Thymus (tissue), 11 donors: ENCODE data around the gene ALDH1L1. TPM values are rescaled to one million over a fixed set of nuclear protein-coding genes. Genes with fewer than 3 reads are reported as not detected.

Experiments
- DNase-seq, 9 donors: peaks; one replicate each; pipeline ENCODE4 v3.0.0-alpha.2; 2013; ENCODE audit warnings: low spot score in 9 of 9, low read depth in 6 of 9, missing footprints in 1 of 9
- H3K27ac ChIP-seq, 2 donors: one replicate each; pipeline ENCODE4 v1.5.1; 2013; ENCODE audit warnings: control low read depth in 1 of 2, low read depth in 1 of 2, low read length in 1 of 2, mild to moderate bottlenecking in 1 of 2, moderate library complexity in 1 of 2
- H3K27me3 ChIP-seq, 2 donors: one replicate each; pipeline ENCODE4 v1.5.1; 2013; ENCODE audit warnings: low read length in 1 of 2; ENCODE audit not compliant: control insufficient read depth in 2 of 2, insufficient read depth in 1 of 2
- H3K36me3 ChIP-seq, 2 donors: one replicate each; pipeline ENCODE4 v1.5.1; 2013; ENCODE audit warnings: low read length in 1 of 2, mild to moderate bottlenecking in 1 of 2, moderate library complexity in 1 of 2; ENCODE audit not compliant: control insufficient read depth in 2 of 2, insufficient read depth in 2 of 2
- H3K4me1 ChIP-seq, 2 donors: one replicate each; pipeline ENCODE4 v1.5.1; 2013; ENCODE audit warnings: low read length in 2 of 2; ENCODE audit not compliant: control insufficient read depth in 2 of 2, insufficient read depth in 2 of 2
- H3K4me3 ChIP-seq, 2 donors: one replicate each; pipeline ENCODE4 v1.5.1; 2013; ENCODE audit warnings: low read length in 2 of 2, control low read depth in 1 of 2, mild to moderate bottlenecking in 1 of 2
- H3K9me3 ChIP-seq, 2 donors: one replicate each; pipeline ENCODE4 v1.5.1; 2013; ENCODE audit warnings: low read length in 1 of 2, mild to moderate bottlenecking in 1 of 2; ENCODE audit not compliant: control insufficient read depth in 2 of 2, insufficient read depth in 1 of 2
- WGBS: extraction: QIAGEN DNeasy Blood & Tissue Kit; methylation state at CpG from one replicate; pipeline ENCODE4 v1.1.7; 2013; 5-methylcytosine and 5-hydroxymethylcytosine counted together
- polyA plus RNA-seq: library from polyadenylated mRNA; stranded (reverse); fragments of 200-250 nt; gene quantifications from one replicate; pipeline ENCODE4 v1.2.3, GENCODE V29; 2013
- total RNA-seq: library from RNA; stranded (reverse); fragments of 120-200 nt; gene quantifications from one replicate; pipeline ENCODE4 v1.2.4, GENCODE V29; 2013
- donor health status: healthy.

Gene ALDH1L1
- total and polyA plus RNA-seq, 2 donors = 0.85 to 15.6 TPM

- no peak for DNase-seq
- Histone ChIP-seq H3K27me3 (no peaks in the 10 kb centered on the region), H3K27ac (no peak overlapping the region), H3K4me1 (no peaks in the 10 kb centered on the region), H3K9me3 (no peaks in the 10 kb centered on the region), H3K36me3 (no peaks in the 10 kb centered on the region), H3K4me3 (no peak overlapping the region)
- WGBS = 89% methylated on average over 7 of the region's 7 CpGs
Measured at GRCh38 chr3:126158912-126159454, 21.4 kb downstream of the ALDH1L1 start.

- no peak for DNase-seq
- H3K36me3 ChIP-seq = no peaks in the 10 kb centered on the region
- 95% methylated on average over 18 of the region's 18 CpGs for WGBS
- H3K27me3 ChIP-seq = no peaks in the 10 kb centered on the region
- no peak overlapping the region for H3K4me3 ChIP-seq
- H3K27ac ChIP-seq = no peak overlapping the region
- no peaks in the 10 kb centered on the region for H3K4me1 ChIP-seq
- H3K9me3 ChIP-seq = no peaks in the 10 kb centered on the region
Measured at GRCh38 chr3:126158016-126158911, 22.1 kb downstream of the ALDH1L1 start.

- H3K4me3 ChIP-seq = no peak overlapping the region
- no peaks in the 10 kb centered on the region for H3K27me3 ChIP-seq
- no peak for DNase-seq
- WGBS = 97% methylated on average over 26 of the region's 26 CpGs
- no peaks in the 10 kb centered on the region for H3K4me1 ChIP-seq
- no peaks in the 10 kb centered on the region for H3K9me3 ChIP-seq
- H3K36me3 ChIP-seq = no peaks in the 10 kb centered on the region
- no peak overlapping the region for H3K27ac ChIP-seq
Measured at GRCh38 chr3:126157083-126157768, 23.2 kb downstream of the ALDH1L1 start.

DNA sequence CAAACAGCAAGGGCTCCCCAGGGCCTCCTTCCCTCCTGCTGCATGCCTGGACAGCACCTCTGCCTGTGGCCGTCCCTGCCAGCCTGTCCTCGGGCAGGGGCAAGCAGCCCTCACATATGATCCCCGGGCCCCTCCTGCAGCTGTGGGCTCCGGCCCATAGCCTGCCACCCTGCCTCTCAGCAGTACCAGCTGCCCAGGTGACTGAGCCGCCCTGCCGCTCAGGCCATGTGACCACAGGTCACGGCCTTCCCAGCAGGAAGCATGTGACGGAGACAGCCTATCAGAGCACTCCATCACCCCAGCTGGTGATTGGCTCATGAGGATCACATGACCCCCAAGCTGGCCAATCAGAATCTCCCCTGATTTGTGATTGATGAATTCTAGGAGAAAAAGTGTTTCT, 23.9 kb downstream of the ALDH1L1 start:
- no peak for DNase-seq
- Histone ChIP-seq H3K4me3 (no peak overlapping the region), H3K36me3 (no peaks in the 10 kb centered on the region), H3K9me3 (no peaks in the 10 kb centered on the region), H3K27ac (no peak overlapping the region), H3K27me3 (no peaks in the 10 kb centered on the region), H3K4me1 (no peaks in the 10 kb centered on the region)
- WGBS = 84% methylated on average over 8 of the region's 8 CpGs

DNA sequence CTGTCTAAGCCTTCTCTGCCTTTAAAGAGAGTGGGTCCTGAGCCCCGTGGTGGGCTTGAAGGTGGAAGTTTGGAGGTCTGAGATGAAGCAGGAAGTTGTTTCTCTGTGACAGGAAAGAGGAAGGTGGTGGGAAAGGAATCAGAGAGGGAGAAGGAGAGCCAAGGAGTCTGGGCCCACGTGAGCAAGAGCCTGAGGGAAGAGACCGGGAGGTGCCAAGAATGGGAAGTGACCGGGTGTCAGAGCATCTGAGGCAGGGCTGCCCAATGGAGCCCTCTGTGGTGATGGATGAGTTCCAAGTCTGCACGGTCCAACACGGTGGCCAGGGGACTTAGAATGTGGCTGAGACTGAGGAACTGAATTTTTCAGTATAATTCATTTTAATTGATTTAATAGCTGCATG, 24.6 kb downstream of the ALDH1L1 start:
- no peaks in the 10 kb centered on the region for H3K36me3 ChIP-seq
- WGBS = 67% methylated on average over 6 of the region's 6 CpGs

DNA sequence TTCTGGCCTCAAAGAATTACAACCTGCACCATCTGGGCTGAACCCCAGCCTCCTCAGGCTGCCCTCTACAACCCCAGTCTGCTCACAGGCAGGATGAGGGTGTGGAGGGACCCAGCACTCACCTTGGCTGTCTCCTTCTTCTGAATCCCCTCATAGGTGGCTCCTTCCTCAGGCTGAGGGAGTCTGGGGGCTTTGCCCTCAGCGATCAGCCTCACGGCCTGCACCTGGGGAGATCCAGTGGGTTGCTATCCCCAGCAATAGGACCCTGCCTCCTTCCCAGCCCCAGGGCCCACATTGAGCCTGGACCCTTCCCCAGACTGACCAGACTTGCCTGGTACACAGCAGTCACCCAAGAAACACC, 25.1 kb downstream of the ALDH1L1 start:
- WGBS = 96% methylated on average over 2 of the region's 2 CpGs
- Histone ChIP-seq H3K27me3 (no peaks in the 10 kb centered on the region), H3K4me3 (no peak overlapping the region), H3K9me3 (no peaks in the 10 kb centered on the region), H3K27ac (no peak overlapping the region), H3K4me1 (no peaks in the 10 kb centered on the region), H3K36me3 (no peaks in the 10 kb centered on the region)
- DNase-seq = no peak

More for the DNA sequence above, 24.6 kb downstream of the ALDH1L1 start:
- DNase-seq = no peak
- Histone ChIP-seq H3K27me3 (no peaks in the 10 kb centered on the region), H3K4me3 (no peak overlapping the region), H3K27ac (no peak overlapping the region), H3K9me3 (no peaks in the 10 kb centered on the region), H3K4me1 (no peaks in the 10 kb centered on the region)

DNA sequence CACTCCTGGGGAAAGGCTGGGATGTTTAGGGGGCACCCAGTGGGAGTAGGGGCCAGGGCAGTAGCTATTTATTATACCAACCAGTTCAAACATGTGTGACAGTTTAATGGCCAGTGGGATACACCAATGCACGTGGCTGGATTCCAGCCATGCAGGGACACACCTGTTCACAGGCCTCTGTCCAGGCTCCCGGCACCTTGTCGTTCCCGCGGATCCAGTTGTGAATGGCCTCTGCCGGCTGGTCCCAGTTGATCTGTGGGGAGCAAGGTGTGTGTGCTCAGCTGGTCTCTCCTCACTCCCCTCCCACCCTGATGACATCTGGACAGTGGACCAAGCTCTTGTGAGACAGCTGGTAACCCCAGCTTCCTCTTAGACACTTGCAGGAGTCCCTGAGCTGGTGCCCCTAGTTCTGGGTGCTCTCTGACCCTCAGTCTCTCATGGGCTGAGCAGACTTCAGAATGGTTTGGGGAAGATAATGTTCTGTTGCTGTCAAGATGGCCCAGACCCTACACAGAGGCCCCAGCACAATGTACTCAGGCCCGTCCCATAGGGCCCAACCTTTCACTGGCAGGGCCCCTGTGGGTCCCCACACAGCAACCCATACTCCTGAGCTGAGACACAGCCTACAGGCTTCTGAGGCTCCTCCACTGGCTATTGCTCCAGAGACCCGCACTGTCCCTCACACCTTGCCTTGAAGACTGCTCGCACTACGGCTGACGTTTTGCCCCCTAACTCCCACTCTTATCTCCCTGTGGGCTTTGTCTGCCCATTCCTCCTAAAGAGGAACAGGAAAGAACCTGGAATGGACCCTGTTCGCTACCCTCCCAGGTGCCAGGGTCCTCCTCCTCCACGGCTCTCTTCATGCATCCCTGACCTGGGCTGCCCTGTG, 25.8 kb downstream of the ALDH1L1 start:
- WGBS = 96% methylated on average over 13 of the region's 13 CpGs
- no peaks in the 10 kb centered on the region for H3K36me3 ChIP-seq
- no peaks in the 10 kb centered on the region for H3K9me3 ChIP-seq
- no peak overlapping the region for H3K4me3 ChIP-seq
- no peak overlapping the region for H3K27ac ChIP-seq
- no peak for DNase-seq
- no peaks in the 10 kb centered on the region for H3K4me1 ChIP-seq
- H3K27me3 ChIP-seq = no peaks in the 10 kb centered on the region

DNA sequence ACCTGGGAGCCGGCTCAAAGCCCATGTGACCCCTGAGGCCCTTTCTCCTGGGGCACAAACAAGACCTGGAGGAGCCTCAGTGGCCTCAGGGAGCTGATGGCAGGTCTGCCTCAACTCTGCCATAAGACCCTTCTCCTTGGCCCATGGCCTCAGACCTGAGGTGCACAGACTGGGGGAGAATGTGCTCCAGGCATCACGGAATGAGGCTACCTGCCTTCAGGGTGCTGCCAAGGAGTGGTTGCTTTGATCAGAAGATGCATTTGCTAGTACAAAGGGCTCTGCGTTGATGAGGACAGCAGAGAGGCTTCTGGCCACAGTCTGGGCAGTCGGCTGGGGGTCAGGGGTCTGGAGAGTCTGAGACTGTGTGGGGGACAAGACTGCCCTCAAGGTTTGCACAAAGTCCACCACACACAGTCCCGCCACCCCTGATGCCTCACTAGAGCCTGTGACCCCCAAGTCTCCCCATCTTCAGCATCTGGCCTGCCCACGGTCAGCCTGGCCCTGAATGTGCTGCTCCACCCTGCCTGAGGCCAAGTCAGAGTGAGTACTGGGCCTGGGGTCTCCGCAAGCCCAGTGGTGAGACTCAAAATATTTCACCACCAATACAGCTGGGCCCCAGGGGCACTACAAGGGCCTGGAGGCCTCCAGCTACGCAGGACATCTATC, 26.6 kb downstream of the ALDH1L1 start:
- WGBS = 94% methylated on average over 8 of the region's 8 CpGs
- Histone ChIP-seq H3K9me3 (no peaks in the 10 kb centered on the region), H3K27ac (no peak overlapping the region), H3K4me3 (no peak overlapping the region), H3K36me3 (no peaks in the 10 kb centered on the region), H3K27me3 (no peaks in the 10 kb centered on the region), H3K4me1 (no peaks in the 10 kb centered on the region)
- no peak for DNase-seq
